ENCODE measurements around the gene MARVELD1.
"Not testable (repeated sequence)": the region's sequence is repeated elsewhere in the genome, so short reads cannot be mapped to it uniquely, and the experiment has no call there.

Gene MARVELD1

GRCh38 chr10:97690133-97690532 is 23.4 kb upstream of the MARVELD1 start:
- no peak for DNase-seq (ENCODE audit: low read depth)

GRCh38 chr10:97698072-97698655 is 15.4 kb upstream of the MARVELD1 start:
- DNase-seq (ENCODE audit: low read depth): not testable (repeated sequence)

GRCh38 chr10:97701438-97702069 is 12.0 kb upstream of the MARVELD1 start:
- DNase-seq (ENCODE audit: low read depth): peak; percentile 27

GRCh38 chr10:97703398-97704067 is 10.0 kb upstream of the MARVELD1 start:
- no peak for DNase-seq (ENCODE audit: low read depth)

- no peak for DNase-seq (ENCODE audit: low read depth)
Measured at GRCh38 chr10:97704341-97704740, 9.2 kb upstream of the MARVELD1 start.

GRCh38 chr10:97705006-97705670 is 8.4 kb upstream of the MARVELD1 start:
- DNase-seq (ENCODE audit: low read depth): no peak

GRCh38 chr10:97707134-97707861 is 6.2 kb upstream of the MARVELD1 start:
- DNase-seq (ENCODE audit: low read depth): no peak

GRCh38 chr10:97708167-97708566 is 5.4 kb upstream of the MARVELD1 start:
- DNase-seq (ENCODE audit: low read depth): no peak

- peak; percentile 9 for DNase-seq (ENCODE audit: low read depth)
Measured at GRCh38 chr10:97708976-97709946, 4.3 kb upstream of the MARVELD1 start.

- no peak for DNase-seq (ENCODE audit: low read depth)
Measured at GRCh38 chr10:97711640-97712572, 1.6 kb upstream of the MARVELD1 start.

- DNase-seq (ENCODE audit: low read depth): peak; percentile 8
Measured at GRCh38 chr10:97713826-97714400, 383 bp downstream of the MARVELD1 start.

GRCh38 chr10:97714401-97715258 is 1.1 kb downstream of the MARVELD1 start:
- DNase-seq (ENCODE audit: low read depth): no peak

- no peak for DNase-seq (ENCODE audit: low read depth)
Measured at GRCh38 chr10:97715259-97715874, 1.8 kb downstream of the MARVELD1 start.

- no peak for DNase-seq (ENCODE audit: low read depth)
Measured at GRCh38 chr10:97717627-97718026, 4.1 kb downstream of the MARVELD1 start.

GRCh38 chr10:97718178-97718577 is 4.6 kb downstream of the MARVELD1 start:
- no peak for DNase-seq (ENCODE audit: low read depth)

GRCh38 chr10:97718659-97719142 is 5.2 kb downstream of the MARVELD1 start:
- DNase-seq (ENCODE audit: low read depth): no peak

GRCh38 chr10:97719602-97720001 is 6.1 kb downstream of the MARVELD1 start:
- no peak for DNase-seq (ENCODE audit: low read depth)

Measured in stimulated activated CD8-positive, alpha-beta memory T cell treated with anti-CD3 and anti-CD28 coated beads, Interleukin-12 subunit alpha, Interleukin-12 subunit beta, amount 100 ng/mL, for 1 hour (primary cell).